Measurements from ENCODE around the gene TNFAIP8L2. TPM values are rescaled to one million over a fixed set of nuclear protein-coding genes. Genes with fewer than 3 reads are reported as not detected.

The TNFAIP8L2 gene
- total and polyA plus RNA-seq, 2 of the 4 experiments (the other 2 are of a cell fraction), result not detected

DNA sequence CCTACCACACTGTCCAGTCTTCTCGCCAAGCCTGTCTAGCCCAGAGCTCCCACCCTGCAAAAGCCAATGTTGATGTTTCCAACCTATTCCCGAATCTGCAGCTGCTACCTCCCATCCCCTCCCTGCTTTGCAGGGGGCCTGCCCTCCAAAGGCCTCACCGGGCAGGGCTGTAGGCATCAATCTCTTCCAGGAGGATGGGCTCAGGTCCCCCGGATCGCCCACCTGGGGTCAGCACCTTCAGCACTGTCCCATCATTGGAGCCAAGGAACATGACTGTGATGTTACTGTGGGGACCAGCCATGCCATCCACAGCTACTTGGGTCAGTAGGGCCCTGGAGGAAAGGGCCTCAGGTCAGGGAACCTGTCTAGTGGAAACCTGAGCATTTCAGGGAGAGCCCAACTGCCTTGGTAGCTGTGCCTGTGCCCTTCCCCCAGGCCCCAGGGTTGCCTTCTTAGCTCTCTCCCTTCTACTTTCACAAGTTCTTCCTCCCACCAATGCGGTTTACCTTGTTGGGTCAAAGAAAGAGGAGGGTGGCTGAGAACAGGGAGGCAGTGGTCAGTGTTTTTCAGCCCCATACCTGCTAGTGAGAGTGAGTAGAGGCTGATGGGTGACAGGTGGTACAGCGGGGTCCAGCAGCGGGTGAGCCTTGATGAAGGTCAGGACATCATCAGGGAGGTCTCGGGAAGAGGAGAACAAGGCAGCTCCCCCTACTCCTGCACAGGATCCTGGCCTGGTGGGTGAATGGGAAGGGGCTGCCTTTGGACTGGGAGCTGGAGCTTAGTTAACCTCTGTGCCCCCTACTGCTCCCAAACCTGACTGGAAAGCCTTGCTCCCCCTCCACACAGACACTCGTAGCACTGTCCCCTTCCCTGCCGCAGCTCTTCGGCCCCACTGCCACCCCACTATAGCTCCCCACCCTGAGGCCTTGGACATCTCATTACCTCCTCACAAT lies 20.7 kb upstream of the TNFAIP8L2 start:
- BruUV-seq (replicated peaks), result no TSS peak
- H3K18ac ChIP-seq (ENCODE audit: low read depth, low read length), result no peak overlapping the region
- H4K91ac ChIP-seq (ENCODE audit: insufficient read depth, low read depth, low read length), result no peak overlapping the region
- H3K79me1 ChIP-seq (ENCODE audit: low read depth in 1 of 2, low read length in 2 of 2), result no peaks in the 10 kb centered on the region
- ChIA-PET CTCF (interaction anchor here (0.8 kb wide), 1 partner anchor 13 kb away, joined by 3 read pairs; no protein-coding TSS in a partner anchor), POLR2A (ENCODE audit: unreplicated experiment) (no interaction called here)
- no peak overlapping the region for H3K4me3 ChIP-seq (ENCODE audit: insufficient read depth, low read depth, low read length)
- no peak overlapping the region for H4K8ac ChIP-seq (ENCODE audit: low read depth in 2 of 2, low read length in 2 of 2)
- H3K4me1 ChIP-seq (ENCODE audit: control insufficient read depth, insufficient read depth, low read length), result no peaks in the 10 kb centered on the region
- no peak overlapping the region for H3K23ac ChIP-seq (ENCODE audit: low read depth, low read length)
- in situ Hi-C loops (cut with MboI; ENCODE audit: low sequenced_read_pairs) (no loop called here), intact Hi-C loops (cut with micrococcal nuclease) (no loop called here), dilution Hi-C loops (cut with HindIII; ENCODE audit: low sequenced_read_pairs, unreplicated experiment) (no loop called here)
- no peaks in the 10 kb centered on the region for H4K20me1 ChIP-seq (ENCODE audit: insufficient read depth, low read length)
- H4K5ac ChIP-seq (ENCODE audit: low read depth, low read length), result no peak overlapping the region
- H3K9me1 ChIP-seq (ENCODE audit: insufficient read depth, low read length), result no peaks in the 10 kb centered on the region; the same call in 1 of the 2 replicates
- peak overlapping the region; percentile 58 for H2AK9ac ChIP-seq (replicated peaks; ENCODE audit: low read depth, low read length, poor library complexity)
- no peaks in the 10 kb centered on the region for H3K9me3 ChIP-seq (ENCODE audit: control insufficient read depth, insufficient read depth, low read length)
- no peak overlapping the region for H3K56ac ChIP-seq (ENCODE audit: extremely low read depth, insufficient read depth, low read length)
- no peak overlapping the region for H3K4me2 ChIP-seq (ENCODE audit: low read depth, low read length)
- H2BK5ac ChIP-seq (ENCODE audit: low read depth, low read length, poor library complexity, severe bottlenecking), result no peak overlapping the region
- H3K36me3 ChIP-seq (ENCODE audit: control insufficient read depth, insufficient read depth, low read length), result peaks cover 11% of the 10 kb centered on the region; the same call in 1 of the 2 replicates
- peaks cover 7% of the 10 kb centered on the region; the same call in 1 of the 2 replicates for H3K27me3 ChIP-seq (ENCODE audit: control insufficient read depth, insufficient read depth, low read length)
- ATAC-seq (ENCODE audit: low read depth) (no peak), DNase-seq (no peak)
- WGBS, 2 experiments (ENCODE audit: extremely low coverage in 2 of 2, insufficient read length in 1 of 2), result 85% methylated on average over 4 of the region's 12 CpGs; no CpG with 5 or more reads in 1 of the 2 experiments
- no peak overlapping the region for H3K9ac ChIP-seq (ENCODE audit: low read depth, low read length)
- H2BK15ac ChIP-seq (ENCODE audit: low read depth, low read length), result no peak overlapping the region
- no peak overlapping the region for H2BK20ac ChIP-seq (ENCODE audit: low read depth, low read length)
- no peak overlapping the region for H3K4ac ChIP-seq (ENCODE audit: low read depth, low read length)
- no peak overlapping the region for H2AFZ ChIP-seq (replicated peaks; ENCODE audit: low read length, poor library complexity)
- no peak overlapping the region for H3K14ac ChIP-seq (replicated peaks; ENCODE audit: low read depth, low read length)
- no peak overlapping the region for H2AK5ac ChIP-seq (ENCODE audit: low read depth, low read length)
- H2BK120ac ChIP-seq (ENCODE audit: low read depth, low read length), result no peak overlapping the region
- H3K27ac ChIP-seq (ENCODE audit: insufficient read depth, low read length), result no peak overlapping the region
- TF ChIP-seq CEBPB (IDR thresholded peaks at IDR 0.05; ENCODE audit: low read depth, low read length) (no peak), SMC3 (IDR thresholded peaks at IDR 0.05; ENCODE audit: low read depth, low read length) (no peak), MAFK (IDR thresholded peaks at IDR 0.05; ENCODE audit: low read depth, low read length) (no peak), POLR2A (IDR thresholded peaks at IDR 0.05; ENCODE audit: low read depth, low read length) (no peak), FOS (IDR thresholded peaks at IDR 0.05; ENCODE audit: low read depth, low read length) (no peak), BHLHE40 (IDR thresholded peaks at IDR 0.05; ENCODE audit: low read depth, low read length) (no peak), NFE2L2 (IDR thresholded peaks at IDR 0.05; ENCODE audit: low read depth, low read length) (no peak), MXI1 (IDR thresholded peaks at IDR 0.05; ENCODE audit: borderline replicate concordance, low read depth, low read length) (no peak), RAD21 (IDR thresholded peaks at IDR 0.05; ENCODE audit: low read length) (no peak), MAZ (IDR thresholded peaks at IDR 0.05; ENCODE audit: borderline replicate concordance, low read depth, low read length) (no peak), RCOR1 (IDR thresholded peaks at IDR 0.05; ENCODE audit: insufficient replicate concordance, low read length) (no peak)
- TF ChIP-seq, protein P1, sequence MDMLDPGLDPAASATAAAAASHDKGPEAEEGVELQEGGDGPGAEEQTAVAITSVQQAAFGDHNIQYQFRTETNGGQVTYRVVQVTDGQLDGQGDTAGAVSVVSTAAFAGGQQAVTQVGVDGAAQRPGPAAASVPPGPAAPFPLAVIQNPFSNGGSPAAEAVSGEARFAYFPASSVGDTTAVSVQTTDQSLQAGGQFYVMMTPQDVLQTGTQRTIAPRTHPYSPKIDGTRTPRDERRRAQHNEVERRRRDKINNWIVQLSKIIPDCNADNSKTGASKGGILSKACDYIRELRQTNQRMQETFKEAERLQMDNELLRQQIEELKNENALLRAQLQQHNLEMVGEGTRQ (IDR thresholded peaks at IDR 0.05; ENCODE audit: low read depth, low read length), result no peak
- TF ChIP-seq, protein P2, sequence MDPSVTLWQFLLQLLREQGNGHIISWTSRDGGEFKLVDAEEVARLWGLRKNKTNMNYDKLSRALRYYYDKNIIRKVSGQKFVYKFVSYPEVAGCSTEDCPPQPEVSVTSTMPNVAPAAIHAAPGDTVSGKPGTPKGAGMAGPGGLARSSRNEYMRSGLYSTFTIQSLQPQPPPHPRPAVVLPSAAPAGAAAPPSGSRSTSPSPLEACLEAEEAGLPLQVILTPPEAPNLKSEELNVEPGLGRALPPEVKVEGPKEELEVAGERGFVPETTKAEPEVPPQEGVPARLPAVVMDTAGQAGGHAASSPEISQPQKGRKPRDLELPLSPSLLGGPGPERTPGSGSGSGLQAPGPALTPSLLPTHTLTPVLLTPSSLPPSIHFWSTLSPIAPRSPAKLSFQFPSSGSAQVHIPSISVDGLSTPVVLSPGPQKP (IDR thresholded peaks at IDR 0.05; ENCODE audit: borderline replicate concordance, low read depth, low read length), result no peak
- TF ChIP-seq, protein P3, sequence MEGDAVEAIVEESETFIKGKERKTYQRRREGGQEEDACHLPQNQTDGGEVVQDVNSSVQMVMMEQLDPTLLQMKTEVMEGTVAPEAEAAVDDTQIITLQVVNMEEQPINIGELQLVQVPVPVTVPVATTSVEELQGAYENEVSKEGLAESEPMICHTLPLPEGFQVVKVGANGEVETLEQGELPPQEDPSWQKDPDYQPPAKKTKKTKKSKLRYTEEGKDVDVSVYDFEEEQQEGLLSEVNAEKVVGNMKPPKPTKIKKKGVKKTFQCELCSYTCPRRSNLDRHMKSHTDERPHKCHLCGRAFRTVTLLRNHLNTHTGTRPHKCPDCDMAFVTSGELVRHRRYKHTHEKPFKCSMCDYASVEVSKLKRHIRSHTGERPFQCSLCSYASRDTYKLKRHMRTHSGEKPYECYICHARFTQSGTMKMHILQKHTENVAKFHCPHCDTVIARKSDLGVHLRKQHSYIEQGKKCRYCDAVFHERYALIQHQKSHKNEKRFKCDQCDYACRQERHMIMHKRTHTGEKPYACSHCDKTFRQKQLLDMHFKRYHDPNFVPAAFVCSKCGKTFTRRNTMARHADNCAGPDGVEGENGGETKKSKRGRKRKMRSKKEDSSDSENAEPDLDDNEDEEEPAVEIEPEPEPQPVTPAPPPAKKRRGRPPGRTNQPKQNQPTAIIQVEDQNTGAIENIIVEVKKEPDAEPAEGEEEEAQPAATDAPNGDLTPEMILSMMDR (conservative IDR thresholded peaks at IDR 0.05; ENCODE audit: low read depth, low read length), result no peak

All from IMR-90 (cell line).